Transverse colon (tissue), 4 donors: ENCODE measurements around the gene B9D1.

Experiments
- POLR2A ChIP-seq: fragments of 450-650 bp; IDR thresholded peaks from one replicate; pipeline ENCODE4 v1.6.1; 2016; ENCODE audit warnings: antibody characterized with exemption, mild to moderate bottlenecking, moderate library complexity
- POLR2AphosphoS5 ChIP-seq, 3 donors: sonication (generic); formaldehyde crosslinking; IDR thresholded peaks; one replicate each; pipeline ENCODE4 v1.6.1; 2016; ENCODE audit warnings: antibody characterized with exemption in 3 of 3
- TF ChIP-seq, protein P1 (sequence below), 5 experiments: fragments of 200-600 bp in 3 of 5; fragments of 450-650 bp in 2 of 5; sonication (generic) in 3 of 5; IDR thresholded peaks; 1 replicate in 2 of 5; 2 replicates in 3 of 5; pipeline ENCODE4 v1.5.1; 2016 to 2017; ENCODE audit warnings: antibody characterized with exemption in 5 of 5, inconsistent platforms in 3 of 5, mild to moderate bottlenecking in 2 of 5, moderate library complexity in 1 of 5

DNA sequence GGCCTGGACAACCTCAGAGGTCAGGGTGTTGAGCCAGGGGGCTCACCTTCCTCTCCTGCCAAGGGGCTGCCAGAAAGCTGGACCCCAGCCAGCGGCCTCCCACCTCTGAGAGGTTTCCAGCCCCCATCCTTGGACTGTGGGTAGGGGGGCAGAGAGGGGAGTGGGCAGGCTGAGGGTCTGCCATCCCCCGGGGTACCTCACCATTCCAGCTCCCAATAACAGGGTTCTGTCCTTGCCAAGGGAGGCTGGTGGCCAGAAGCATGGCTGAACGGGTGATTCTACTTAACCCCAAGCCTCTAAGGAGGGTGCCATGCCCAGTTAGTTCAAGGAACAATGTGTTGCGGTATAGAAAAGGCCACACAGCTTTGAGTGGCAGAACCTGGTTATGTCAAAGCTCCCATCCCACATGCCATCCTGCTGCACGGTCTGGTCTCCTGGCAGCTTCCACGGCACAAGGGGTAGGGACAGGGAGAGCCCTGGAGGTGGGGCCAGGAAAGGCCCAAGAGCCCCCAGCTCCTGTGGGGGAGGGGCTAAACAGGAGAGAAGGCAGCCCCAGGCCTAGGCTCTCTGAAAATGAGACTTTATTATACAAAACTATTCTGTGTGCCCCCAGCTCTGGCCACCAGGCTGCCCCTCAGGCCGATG lies 19.8 kb downstream of the B9D1 start:
- no peak for TF ChIP-seq POLR2AphosphoS5 (IDR thresholded peaks at IDR 0.05)
- TF ChIP-seq, protein P1, sequence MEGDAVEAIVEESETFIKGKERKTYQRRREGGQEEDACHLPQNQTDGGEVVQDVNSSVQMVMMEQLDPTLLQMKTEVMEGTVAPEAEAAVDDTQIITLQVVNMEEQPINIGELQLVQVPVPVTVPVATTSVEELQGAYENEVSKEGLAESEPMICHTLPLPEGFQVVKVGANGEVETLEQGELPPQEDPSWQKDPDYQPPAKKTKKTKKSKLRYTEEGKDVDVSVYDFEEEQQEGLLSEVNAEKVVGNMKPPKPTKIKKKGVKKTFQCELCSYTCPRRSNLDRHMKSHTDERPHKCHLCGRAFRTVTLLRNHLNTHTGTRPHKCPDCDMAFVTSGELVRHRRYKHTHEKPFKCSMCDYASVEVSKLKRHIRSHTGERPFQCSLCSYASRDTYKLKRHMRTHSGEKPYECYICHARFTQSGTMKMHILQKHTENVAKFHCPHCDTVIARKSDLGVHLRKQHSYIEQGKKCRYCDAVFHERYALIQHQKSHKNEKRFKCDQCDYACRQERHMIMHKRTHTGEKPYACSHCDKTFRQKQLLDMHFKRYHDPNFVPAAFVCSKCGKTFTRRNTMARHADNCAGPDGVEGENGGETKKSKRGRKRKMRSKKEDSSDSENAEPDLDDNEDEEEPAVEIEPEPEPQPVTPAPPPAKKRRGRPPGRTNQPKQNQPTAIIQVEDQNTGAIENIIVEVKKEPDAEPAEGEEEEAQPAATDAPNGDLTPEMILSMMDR (IDR thresholded peaks at IDR 0.05), result no peak
- no peak for TF ChIP-seq POLR2A
